GM12875 (cell line): ENCODE results near the gene SMPDL3A.

ENCODE experiments used
- H3K4me3 ChIP-seq: one replicate; pipeline ENCODE4 v1.5.1; 2011; ENCODE audit warnings: low read depth, low read length, control low read depth
- CTCF ChIP-seq: IDR thresholded peaks from 2 replicates; pipeline ENCODE4 v1.5.1; 2011; ENCODE audit warnings: low read depth, mild to moderate bottlenecking, control low read depth, inconsistent platforms, low read length, moderate library complexity, borderline replicate concordance; ENCODE audit not compliant: insufficient read depth

Gene SMPDL3A

DNA sequence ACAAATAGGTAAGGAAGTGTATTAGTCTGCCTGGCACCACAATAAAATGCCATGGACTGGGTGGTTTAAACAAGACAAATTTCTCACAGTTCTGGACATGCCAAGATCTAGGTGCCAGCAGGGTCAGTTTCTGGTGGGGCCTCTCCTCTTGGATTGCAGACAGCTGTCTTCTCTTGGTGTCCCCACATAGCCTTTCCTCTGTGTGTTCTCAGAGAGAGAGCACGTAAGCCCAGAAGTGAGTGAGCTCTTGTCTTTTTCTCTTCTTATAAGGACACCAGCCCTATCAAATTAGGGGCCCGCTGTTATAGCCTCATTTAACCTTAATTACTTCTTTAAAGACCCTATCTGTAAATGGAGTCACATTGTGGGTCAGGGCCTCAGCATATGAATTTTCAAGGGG, 28.3 kb downstream of the SMPDL3A start:
- no peak overlapping the region for H3K4me3 ChIP-seq
- no peak for TF ChIP-seq CTCF

- no peak overlapping the region for H3K4me3 ChIP-seq
- TF ChIP-seq CTCF = no peak
These were observed 28.7 kb downstream of the SMPDL3A start for GRCh38 chr6:122817766-122818165.

GRCh38 chr6:122818866-122819265, 29.8 kb downstream of the SMPDL3A start:
- TF ChIP-seq CTCF = no peak
- no peak overlapping the region for H3K4me3 ChIP-seq

GRCh38 chr6:122821095-122821494, 32.0 kb downstream of the SMPDL3A start:
- H3K4me3 ChIP-seq = no peak overlapping the region
- TF ChIP-seq CTCF = no peak

GRCh38 chr6:122825163-122825562, 36.1 kb downstream of the SMPDL3A start:
- no peak for TF ChIP-seq CTCF
- no peak overlapping the region for H3K4me3 ChIP-seq

GRCh38 chr6:122829456-122829855, 40.4 kb downstream of the SMPDL3A start:
- H3K4me3 ChIP-seq = no peak overlapping the region
- no peak for TF ChIP-seq CTCF

GRCh38 chr6:122831511-122831910, 42.5 kb downstream of the SMPDL3A start:
- TF ChIP-seq CTCF = no peak
- no peak overlapping the region for H3K4me3 ChIP-seq
